ENCODE results near the gene ANKRD11. TPM values are rescaled to one million over a fixed set of nuclear protein-coding genes. Genes with fewer than 3 reads are reported as not detected.

The ANKRD11 gene
- polyA plus RNA-seq, 1 experiment, result 48.1 TPM

- no peak overlapping the region for H3K27ac ChIP-seq (ENCODE audit: low read depth, low read length)
- CTCF ChIA-PET, result interaction anchor here (0.7 kb wide), 1 partner anchor 10 kb away, joined by 4 read pairs; no protein-coding TSS in a partner anchor
- POLR2A ChIA-PET, result no interaction called here
- DNase-seq (ENCODE audit: low read depth, low spot score), result no peak
- TF ChIP-seq CTCF (IDR thresholded peaks at IDR 0.05; ENCODE audit: low read depth, low read length), result no peak
- no peaks in the 10 kb centered on the region for H3K27me3 ChIP-seq (ENCODE audit: control insufficient read depth, insufficient read depth, low read length)
- H3K4me3 ChIP-seq (ENCODE audit: low read depth, low read length), result no peak overlapping the region
- H3K9me3 ChIP-seq (ENCODE audit: control insufficient read depth, insufficient read depth, low read length), result peaks cover 18% of the 10 kb centered on the region
Measured at GRCh38 chr16:89278441-89279240, 211.7 kb downstream of the ANKRD11 start.

DNA sequence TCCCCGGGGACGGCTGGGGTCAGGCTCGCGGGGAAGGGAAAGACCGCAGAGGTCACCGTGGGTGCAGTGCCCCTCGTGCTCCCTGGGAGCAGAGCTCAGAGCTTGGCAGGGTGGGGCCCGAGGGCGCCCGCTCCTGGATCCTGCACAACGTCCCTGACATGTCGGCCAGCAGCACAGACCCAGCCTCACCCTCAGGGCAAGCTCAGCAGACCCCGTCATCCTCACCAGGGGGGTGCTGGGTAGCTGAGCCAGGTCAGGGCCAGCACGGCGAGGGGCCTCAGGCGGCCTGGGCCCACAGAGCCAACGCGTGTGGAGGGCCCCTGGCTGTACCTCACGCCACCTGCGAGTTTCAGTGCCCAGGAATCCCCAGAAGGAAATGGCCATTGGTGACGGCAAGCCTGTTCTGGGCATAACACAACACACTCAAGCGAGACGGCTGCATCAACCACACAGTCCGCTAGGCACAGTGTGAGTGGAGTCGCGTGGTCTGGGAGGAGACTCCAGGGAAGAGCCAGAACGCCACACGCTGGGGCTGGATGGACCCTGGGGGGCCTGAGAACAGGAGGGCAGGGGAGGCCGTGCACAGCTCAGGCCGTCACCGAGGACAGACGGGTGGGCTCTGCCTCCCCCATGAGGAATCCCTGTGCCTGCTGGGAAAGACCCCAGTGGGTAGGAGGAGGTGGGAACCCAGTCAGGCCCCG is 212.6 kb downstream of the ANKRD11 start:
- DNase-seq (ENCODE audit: low read depth, low spot score), result no peak
- ChIA-PET CTCF (interaction anchor here (0.7 kb wide), 1 partner anchor 12 kb away, joined by 4 read pairs; no protein-coding TSS in a partner anchor), POLR2A (no interaction called here)

DNA sequence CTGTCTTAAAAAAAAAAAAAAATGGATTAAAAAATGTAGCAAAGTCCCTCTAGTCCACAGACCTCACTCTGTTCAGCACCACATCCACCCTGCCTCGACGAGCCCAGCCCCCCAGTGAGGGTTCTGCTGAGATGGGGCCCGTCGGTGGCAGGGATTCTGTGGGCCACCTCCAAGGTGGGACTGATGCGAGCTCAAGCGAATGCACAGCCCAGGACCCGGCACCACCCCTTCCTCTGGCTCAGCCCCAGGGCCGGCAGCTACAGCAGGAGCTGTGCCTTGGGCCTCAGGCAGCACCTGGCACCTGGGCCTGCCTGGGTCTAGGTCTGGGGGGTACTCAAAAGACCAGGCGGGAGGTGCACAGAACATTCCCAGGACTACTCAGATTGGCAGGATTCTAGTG is 213.3 kb downstream of the ANKRD11 start:
- TF ChIP-seq CTCF (IDR thresholded peaks at IDR 0.05; ENCODE audit: low read depth, low read length), result no peak
- no peak overlapping the region for H3K4me3 ChIP-seq (ENCODE audit: low read depth, low read length)
- DNase-seq (ENCODE audit: low read depth, low spot score), result no peak
- peaks cover 16% of the 10 kb centered on the region; the same call in 1 of the 2 replicates for H3K9me3 ChIP-seq (ENCODE audit: control insufficient read depth, insufficient read depth, low read length)
- ChIA-PET POLR2A (no interaction called here), CTCF (no interaction called here)
- no peaks in the 10 kb centered on the region for H3K27me3 ChIP-seq (ENCODE audit: control insufficient read depth, insufficient read depth, low read length)
- no peak overlapping the region for H3K27ac ChIP-seq (ENCODE audit: low read depth, low read length)

More for the DNA sequence above, 212.6 kb downstream of the ANKRD11 start:
- H3K27ac ChIP-seq (ENCODE audit: low read depth, low read length), result no peak overlapping the region
- H3K4me3 ChIP-seq (ENCODE audit: low read depth, low read length), result no peak overlapping the region
- no peak for TF ChIP-seq CTCF (IDR thresholded peaks at IDR 0.05; ENCODE audit: low read depth, low read length)
- no peaks in the 10 kb centered on the region for H3K27me3 ChIP-seq (ENCODE audit: control insufficient read depth, insufficient read depth, low read length)
- peaks cover 16% of the 10 kb centered on the region for H3K9me3 ChIP-seq (ENCODE audit: control insufficient read depth, insufficient read depth, low read length)

DNA sequence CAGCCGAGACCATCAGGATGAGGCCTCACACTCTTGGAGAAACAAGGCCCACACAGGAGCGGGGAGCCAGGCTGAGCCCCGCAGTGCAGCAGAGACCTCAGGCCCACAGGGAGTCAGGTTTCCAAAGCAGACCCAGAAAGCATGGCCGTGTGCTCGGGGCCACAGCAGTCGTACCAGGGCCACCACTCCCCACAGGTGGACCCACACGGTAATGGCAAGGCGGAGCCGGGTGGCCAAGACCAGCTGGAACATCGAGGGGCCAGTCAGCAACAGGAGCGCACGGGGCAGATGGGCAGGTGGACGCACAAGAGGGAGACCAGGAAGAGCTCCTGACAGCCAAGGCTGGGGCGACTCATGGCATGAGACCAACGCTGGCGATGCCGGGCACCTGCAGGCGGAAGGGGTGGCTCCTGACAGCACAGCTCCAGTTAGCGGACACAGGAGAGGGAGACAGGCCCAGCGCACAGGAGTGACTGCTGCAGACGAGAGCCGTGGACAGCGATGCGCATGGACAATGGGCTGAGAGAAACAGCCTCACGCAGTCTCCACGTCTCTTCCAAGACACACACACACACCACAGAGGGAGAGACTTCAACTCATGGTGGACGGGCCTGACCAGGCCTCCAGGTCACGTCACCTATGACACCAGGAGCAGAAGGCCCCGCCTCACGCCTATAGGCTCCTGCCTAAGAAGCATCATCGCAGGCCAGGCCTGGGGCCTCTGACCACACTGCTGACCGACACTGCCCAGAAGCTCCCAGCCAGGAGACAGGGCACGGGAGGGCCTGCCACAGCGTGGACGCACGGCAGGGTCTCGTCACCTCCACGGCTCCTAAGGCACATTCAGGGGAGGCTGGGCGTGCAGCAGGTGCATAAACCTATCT is 214.3 kb downstream of the ANKRD11 start:
- Histone ChIP-seq H3K27ac (ENCODE audit: low read depth, low read length) (no peak overlapping the region), H3K27me3 (ENCODE audit: control insufficient read depth, insufficient read depth, low read length) (no peaks in the 10 kb centered on the region), H3K4me3 (ENCODE audit: low read depth, low read length) (no peak overlapping the region), H3K9me3 (ENCODE audit: control insufficient read depth, insufficient read depth, low read length) (peaks cover 6% of the 10 kb centered on the region; the same call in 1 of the 2 replicates)
- ChIA-PET CTCF (no interaction called here), POLR2A (no interaction called here)
- no peak for DNase-seq (ENCODE audit: low read depth, low spot score)
- no peak for TF ChIP-seq CTCF (IDR thresholded peaks at IDR 0.05; ENCODE audit: low read depth, low read length)
